MM.1S (cell line): ENCODE results near the gene CRP.

Experiments used
- CTCF ChIP-seq: fragments of 300-600 bp; sonication (generic); IDR thresholded peaks from 2 replicates; pipeline ENCODE4 v1.5.1; 2016; ENCODE audit warnings: antibody characterized with exemption, low read length, mixed read lengths
- EZH2 ChIP-seq: fragments of 300-600 bp; sonication (generic); optimal IDR thresholded peaks from 2 replicates; pipeline ENCODE3; 2017; ENCODE audit warnings: low read depth, mild to moderate bottlenecking, antibody characterized with exemption, low read length, mixed read lengths
- EZH2phosphoT487 ChIP-seq: fragments of 300-600 bp; sonication (generic); IDR thresholded peaks from 2 replicates; pipeline ENCODE4 v1.6.1; 2018; ENCODE audit warnings: antibody characterized with exemption, low read length

GRCh38 chr1:159715855-159716254 lies 1.5 kb upstream of the CRP start:
- TF ChIP-seq CTCF, result no peak
- TF ChIP-seq EZH2, result no peak
- TF ChIP-seq EZH2phosphoT487, result no peak
